K562 (cell line): ENCODE data around the gene CHRNB4. TPM values are rescaled to one million over a fixed set of nuclear protein-coding genes. Genes with fewer than 3 reads are reported as not detected.

Experiments
- ATAC-seq: fragments of 200-7000 bp; cut with Tn5 transposase; 3 replicates; pipeline ENCODE4 v1.9.1; 2020; ENCODE audit warnings: moderate library complexity
- BruUV-seq: library from RNA; stranded (reverse); fragments of 400-500 nt; replicated peaks from 2 replicates; lab custom pipeline; 2021; lab: Mats Ljungman, UMichigan
- CTCF ChIA-PET: fragments of 300-600 bp; formaldehyde crosslinking; extraction: SDS; loops from one replicate; lab custom pipeline; 2021; ENCODE audit warnings: low intra/inter-chr PET ratio; lab: Yijun Ruan, JAX
- POLR2A ChIA-PET: fragments of 300-600, 350-650 bp; sonication (Branson Sonifier 250); formaldehyde crosslinking; extraction: SDS; loops from one replicate; lab custom pipeline; 2021; ENCODE audit warnings: antibody characterized with exemption, inconsistent platforms; lab: Yijun Ruan, JAX
- DNase-seq, 4 experiments: peaks; one replicate each; pipeline versions ENCODE4 v3.0.0 to v3.0.0-alpha.2; 2011 to 2018; ENCODE audit warnings: low spot score in 3 of 4, mixed read lengths in 3 of 4; ENCODE audit errors: extremely low read depth in 1 of 4
- FAIRE-seq: peaks from 2 replicates; lab custom pipeline; 2011; peaks lifted over from hg19 to GRCh38; lab: Jason Lieb, UNC
- H2AFZ ChIP-seq: 2 replicates; pipeline ENCODE4 v1.6.0; 2011; ENCODE audit warnings: low read depth, low read length, control low read depth, inconsistent platforms
- H3K27ac ChIP-seq: fragments of 200-600 bp; 3 replicates; pipeline ENCODE4 v1.8.0; 2011; ENCODE audit warnings: low read depth, mild to moderate bottlenecking, control low read depth, inconsistent platforms, low read length, moderate library complexity, mixed read lengths; ENCODE audit errors: extremely low read depth
- H3K27me3 ChIP-seq, 2 experiments: fragments of 300-600 bp in 1 of 2; 2 replicates in 1 of 2; 3 replicates in 1 of 2; pipeline versions ENCODE4 v1.6.0 to v1.8.0; 2011; ENCODE audit warnings: inconsistent platforms in 2 of 2, low read length in 2 of 2, mild to moderate bottlenecking in 1 of 2, mixed read lengths in 1 of 2, moderate library complexity in 1 of 2; ENCODE audit not compliant: control insufficient read depth in 2 of 2, insufficient read depth in 2 of 2
- H3K36me3 ChIP-seq: fragments of 300-600 bp; 3 replicates; pipeline ENCODE4 v1.8.0; 2011; ENCODE audit warnings: mild to moderate bottlenecking, low read length, inconsistent platforms; ENCODE audit not compliant: control insufficient read depth, insufficient read depth
- H3K4me1 ChIP-seq, 2 experiments: fragments of 200-600 bp in 1 of 2; replicated peaks in 1 of 2; 2 replicates in 1 of 2; 3 replicates in 1 of 2; pipeline versions ENCODE4 v1.5.1 to v1.8.0; 2011; ENCODE audit warnings: inconsistent platforms in 2 of 2, low read length in 2 of 2, mild to moderate bottlenecking in 1 of 2, mixed read lengths in 1 of 2, moderate library complexity in 1 of 2; ENCODE audit not compliant: control insufficient read depth in 2 of 2, insufficient read depth in 2 of 2
- H3K4me2 ChIP-seq: 2 replicates; pipeline ENCODE4 v1.6.1; 2011; ENCODE audit warnings: low read length, control low read depth, inconsistent platforms, mixed read lengths; ENCODE audit not compliant: insufficient read depth
- H3K4me3 ChIP-seq: fragments of 200-600 bp; sonication (generic), shearing (Covaris generic); 2 replicates; pipeline ENCODE4 v1.5.1; 2016; ENCODE audit warnings: control low read depth, inconsistent platforms
- H3K79me2 ChIP-seq: fragments of 200-600 bp; 3 replicates; pipeline ENCODE4 v1.8.0; 2011; ENCODE audit warnings: low read length, inconsistent platforms; ENCODE audit not compliant: control insufficient read depth, insufficient read depth
- H3K9ac ChIP-seq, 2 experiments: 2 replicates each; pipeline versions ENCODE4 v1.6.0 to v1.6.1; 2011; ENCODE audit warnings: low read depth in 2 of 2, low read length in 2 of 2, control low read depth in 1 of 2, inconsistent platforms in 1 of 2, mild to moderate bottlenecking in 1 of 2, mixed read lengths in 1 of 2; ENCODE audit not compliant: insufficient read depth in 1 of 2
- H3K9me1 ChIP-seq: one replicate; pipeline ENCODE4 v1.6.0; 2011; ENCODE audit warnings: inconsistent platforms, mild to moderate bottlenecking, low read length, moderate library complexity; ENCODE audit not compliant: control insufficient read depth, insufficient read depth
- H3K9me3 ChIP-seq: replicated peaks from 2 replicates; pipeline ENCODE4 v1.5.1; 2011; ENCODE audit warnings: low read depth, low read length, inconsistent platforms; ENCODE audit not compliant: control insufficient read depth, insufficient read depth
- H4K20me1 ChIP-seq: replicated peaks from 2 replicates; pipeline ENCODE4 v1.6.1; 2011; ENCODE audit warnings: low read length, inconsistent platforms, mixed read lengths; ENCODE audit not compliant: control insufficient read depth, insufficient read depth
- CAMTA2 ChIP-seq: fragments of 250-450 bp; sonication (Bioruptor Pico); conservative IDR thresholded peaks from 2 replicates; pipeline ENCODE4 v1.5.1; 2022
- ELK3 ChIP-seq: fragments of 450-650 bp; formaldehyde crosslinking; IDR thresholded peaks from 2 replicates; pipeline ENCODE4 v1.4.0; 2020; ENCODE audit warnings: mild to moderate bottlenecking
- ESRRB ChIP-seq: fragments of 250-450 bp; sonication (Bioruptor Pico); IDR thresholded peaks from 2 replicates; pipeline ENCODE4 v1.5.0; 2020; ENCODE audit warnings: mild to moderate bottlenecking, moderate library complexity, borderline replicate concordance
- HEY1 ChIP-seq: fragments of 250-450 bp; sonication (Bioruptor Pico); IDR thresholded peaks from 2 replicates; pipeline ENCODE4 v1.5.0; 2020; ENCODE audit warnings: mild to moderate bottlenecking, moderate library complexity, borderline replicate concordance
- HNRNPK ChIP-seq: fragments of 200-400 bp; formaldehyde crosslinking; IDR thresholded peaks from one replicate; pipeline ENCODE4 v1.6.1; 2018; ENCODE audit warnings: mild to moderate bottlenecking, low read depth, low read length; ENCODE audit not compliant: poor library complexity, severe bottlenecking
- MAFK ChIP-seq: IDR thresholded peaks from 2 replicates; pipeline ENCODE4 v1.6.1; 2011; ENCODE audit warnings: low read length, improper control_type of control experiment
- MCM7 ChIP-seq, 2 experiments: fragments of 450-650 bp; IDR thresholded peaks; 2 replicates each; pipeline ENCODE4 v1.6.1; 2016 to 2018
- TEAD1 ChIP-seq, 2 experiments: fragments of 450-650 bp in 1 of 2; sonication (generic) in 1 of 2; formaldehyde crosslinking; IDR thresholded peaks; 2 replicates each; pipeline versions ENCODE4 v1.4.0 to v1.8.0; 2020 to 2022; ENCODE audit warnings: mild to moderate bottlenecking in 2 of 2, missing genetic modification reagents in 1 of 2
- ZNF184 ChIP-seq: sonication (generic); formaldehyde crosslinking; IDR thresholded peaks from 2 replicates; pipeline ENCODE4 v1.5.0; 2020; ENCODE audit warnings: missing genetic modification reagents
- ZNF354B ChIP-seq: fragments of 250-450 bp; sonication (Bioruptor Pico); IDR thresholded peaks from 2 replicates; pipeline ENCODE4 v1.4.0; 2020
- ZNF384 ChIP-seq: IDR thresholded peaks from 2 replicates; pipeline ENCODE4 v1.6.1; 2012; ENCODE audit warnings: low read depth, low read length, improper control_type of control experiment
- ZNF764 ChIP-seq: fragments of 250-450 bp; sonication (Bioruptor Pico); IDR thresholded peaks from 2 replicates; pipeline ENCODE4 v1.4.0; 2020; ENCODE audit warnings: low read depth, mild to moderate bottlenecking, moderate library complexity
- ZSCAN32 ChIP-seq: fragments of 450-650 bp; formaldehyde crosslinking; IDR thresholded peaks from 2 replicates; pipeline ENCODE4 v1.4.0; 2020; ENCODE audit warnings: mild to moderate bottlenecking, moderate library complexity
- WGBS: fragments of 100-300 bp; shearing (Covaris generic); methylation state at CpG from one replicate; pipeline ENCODE4 v1.1.6; 2016; ENCODE audit warnings: low coverage, mixed read lengths; ENCODE audit not compliant: insufficient coverage; ENCODE audit errors: missing lambda C conversion rate; 5-methylcytosine and 5-hydroxymethylcytosine counted together
- in situ Hi-C: fragments of 300-500 bp; cut with MboI; formaldehyde crosslinking; loops from 4 replicates; pipeline ENCODE4 v1.15.0; 2018; ENCODE audit warnings: inconsistent platforms, mixed read lengths
- intact Hi-C: fragments of 100-400 bp; cut with micrococcal nuclease; formaldehyde crosslinking; loops from 2 replicates; pipeline ENCODE4 v1.14.2; 2022
- polyA plus RNA-seq, 8 experiments: library from polyadenylated mRNA; depleted of rRNA in 4 of 8; stranded (reverse) in 5 of 8; unstranded in 3 of 8; fragments of >200 nt; fragmentation: Nextera tagmentation in 2 of 8; fragmentation: Illumina TruSeq in 1 of 8; extraction: Ambion mirVana in 2 of 8; extraction: Trizol in 1 of 8; gene quantifications; 2 replicates each; pipeline versions ENCODE4 v1.2.1 to v1.2.3, GENCODE V29; 2011 to 2014; ENCODE audit warnings: inconsistent platforms in 1 of 8, missing spikeins in 1 of 8
- total RNA-seq, 7 experiments: library from RNA; depleted of rRNA in 6 of 7; stranded (reverse); fragments of >200 nt in 6 of 7; fragmentation: Illumina TruSeq in 2 of 7; extraction: Trizol in 2 of 7; gene quantifications; 2 replicates each; pipeline versions ENCODE4 v1.2.1 to v1.2.3, GENCODE V29; 2011 to 2021; ENCODE audit warnings: low replicate concordance in 1 of 7
- TF ChIP-seq, protein P1 (sequence below): sonication (generic); formaldehyde crosslinking; IDR thresholded peaks from 2 replicates; pipeline ENCODE4 v1.8.1; 2022; ENCODE audit warnings: missing genetic modification reagents

The CHRNB4 gene
- total and polyA plus RNA-seq, 9 of the 15 experiments (the other 6 are each of a cell fraction or from before 2014, with no cell fraction given), result 0.08 to 0.18 TPM; not detected in 7

DNA sequence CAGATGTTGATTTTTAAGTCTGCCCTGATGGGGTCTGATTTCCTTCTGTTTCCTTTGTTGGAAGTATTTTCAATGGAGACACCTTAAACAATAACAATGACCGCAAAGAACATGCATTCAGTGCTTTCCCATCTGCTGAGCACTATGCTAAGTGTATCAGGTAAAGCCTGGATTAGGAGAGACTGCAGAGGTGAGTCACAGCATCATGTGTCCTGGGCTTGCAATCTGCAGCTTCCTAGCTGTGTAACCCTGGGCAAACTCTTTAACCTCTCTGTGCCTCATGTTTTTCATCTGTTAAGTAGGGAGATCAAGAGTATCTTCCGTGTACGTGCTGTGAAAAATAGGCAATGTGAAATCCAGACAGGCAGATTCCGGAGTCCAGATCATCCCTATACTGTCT lies 13.3 kb upstream of the CHRNB4 start:
- FAIRE-seq, result no peak

More for the DNA sequence above, 13.3 kb upstream of the CHRNB4 start:
- BruUV-seq, result no TSS peak
- no peaks in the 10 kb centered on the region for H3K4me1 ChIP-seq
- no peaks in the 10 kb centered on the region for H3K9me3 ChIP-seq
- TF ChIP-seq ZNF384, result no peak
- TF ChIP-seq ZNF184 (CRISPR knock-in tag), result no peak
- TF ChIP-seq ELK3 (CRISPR knock-in tag), result no peak
- no peak for TF ChIP-seq MCM7 (IDR thresholded peaks at IDR 0.05)
- TF ChIP-seq MAFK, result no peak
- no peak for TF ChIP-seq HEY1 (CRISPR knock-in tag)
- TF ChIP-seq TEAD1 (CRISPR knock-in tag; IDR thresholded peaks at IDR 0.05), result no peak
- no peak for TF ChIP-seq CAMTA2 (CRISPR knock-in tag)
- TF ChIP-seq ZNF764 (CRISPR knock-in tag), result no peak
- TF ChIP-seq ZNF354B (CRISPR knock-in tag), result no peak
- TF ChIP-seq HNRNPK, result no peak
- no peak for TF ChIP-seq ESRRB (CRISPR knock-in tag)
- no peak for TF ChIP-seq ZSCAN32 (CRISPR knock-in tag)
- TF ChIP-seq, protein P1, sequence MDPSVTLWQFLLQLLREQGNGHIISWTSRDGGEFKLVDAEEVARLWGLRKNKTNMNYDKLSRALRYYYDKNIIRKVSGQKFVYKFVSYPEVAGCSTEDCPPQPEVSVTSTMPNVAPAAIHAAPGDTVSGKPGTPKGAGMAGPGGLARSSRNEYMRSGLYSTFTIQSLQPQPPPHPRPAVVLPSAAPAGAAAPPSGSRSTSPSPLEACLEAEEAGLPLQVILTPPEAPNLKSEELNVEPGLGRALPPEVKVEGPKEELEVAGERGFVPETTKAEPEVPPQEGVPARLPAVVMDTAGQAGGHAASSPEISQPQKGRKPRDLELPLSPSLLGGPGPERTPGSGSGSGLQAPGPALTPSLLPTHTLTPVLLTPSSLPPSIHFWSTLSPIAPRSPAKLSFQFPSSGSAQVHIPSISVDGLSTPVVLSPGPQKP (CRISPR knock-in tag), result no peak
- H3K27me3 ChIP-seq, result peaks cover 20 to 42% of the 10 kb centered on the region in 2 experiments; a peak in 4 of 5 replicates
- H3K79me2 ChIP-seq, result no peaks in the 10 kb centered on the region
- no peak overlapping the region for H3K9ac ChIP-seq
- DNase-seq (no peak), ATAC-seq (no peak)
- intact Hi-C loops (no loop called here), in situ Hi-C loops (no loop called here)
- no peaks in the 10 kb centered on the region for H3K9me1 ChIP-seq
- no peaks in the 10 kb centered on the region for H3K36me3 ChIP-seq
- H4K20me1 ChIP-seq, result no peaks in the 10 kb centered on the region
- H3K27ac ChIP-seq, result no peak overlapping the region
- 0% methylated on average over 4 of the region's 4 CpGs for WGBS
- ChIA-PET CTCF (no interaction called here), POLR2A (no interaction called here)
- no peak overlapping the region for H2AFZ ChIP-seq
- no peak overlapping the region for H3K4me3 ChIP-seq
- no peak overlapping the region for H3K4me2 ChIP-seq
